Measurements from ENCODE around the gene SLC5A11. TPM values are rescaled to one million over a fixed set of nuclear protein-coding genes. Genes with fewer than 3 reads are reported as not detected.

SLC5A11 gene
- total and polyA plus RNA-seq, 2 of the 13 experiments (the other 11 are each of a cell fraction or from before 2014, with no cell fraction given), result 1.2 to 3.3 TPM

- in situ Hi-C loops (cut with HindIII; ENCODE audit: extremely low pct_ligation_motif_present, low pct_unique_long_range_greater_than_20kb) (no loop called here), intact Hi-C loops (cut with micrococcal nuclease; ENCODE audit: unreplicated experiment) (no loop called here)
- H3K9me3 ChIP-seq (ENCODE audit: low read length), result no peaks in the 10 kb centered on the region
- no peaks in the 10 kb centered on the region for H3K27me3 ChIP-seq (ENCODE audit: control insufficient read depth in 1 of 2, insufficient read depth in 2 of 2, low read length in 2 of 2)
- no peaks in the 10 kb centered on the region for H3K79me2 ChIP-seq (ENCODE audit: insufficient read depth, low read length)
- H3K36me3 ChIP-seq (replicated peaks in 1 of 2; ENCODE audit: control insufficient read depth in 1 of 2, insufficient read depth in 2 of 2, low read length in 2 of 2), result no peaks in the 10 kb centered on the region
- WGBS (ENCODE audit: low lambda C conversion rate), result 37% methylated on average over 17 of the region's 17 CpGs
- no peaks in the 10 kb centered on the region for H4K20me1 ChIP-seq (ENCODE audit: insufficient read depth, low read length)
- H3K9ac ChIP-seq (ENCODE audit: insufficient read depth, low read depth, low read length), result peak overlapping the region; percentile 41; the same call in 1 of the 2 replicates
- ChIA-PET POLR2A (no interaction called here), CTCF (ENCODE audit: low intra/inter-chr PET ratio, low total read pairs) (no interaction called here)
- no TSS peak for BruUV-seq (replicated peaks)
- H3K27ac ChIP-seq (ENCODE audit: extremely low read length, insufficient read depth, low read length), result peak overlapping the region; percentile 75
- DNase-seq (ENCODE audit: low spot score) (peak; percentile 90), ATAC-seq (peak; percentile 75), FAIRE-seq (peak; percentile 91)
- H3K4me3 ChIP-seq (replicated peaks in 1 of 3; ENCODE audit: insufficient read depth in 1 of 3, low read depth in 2 of 3, low read length in 3 of 3), result peak overlapping the region in 1 of 3 experiments; percentile 34; a peak in 2 of 6 replicates
- H3K4me2 ChIP-seq (ENCODE audit: low read depth, low read length), result peak overlapping the region; percentile 56
- H2AFZ ChIP-seq (ENCODE audit: low read length), result no peak overlapping the region
- peaks cover 61% of the 10 kb centered on the region for H3K4me1 ChIP-seq (ENCODE audit: insufficient read depth, low read length)
- TF ChIP-seq SRSF1 (optimal IDR thresholded peaks at IDR 0.05; ENCODE audit: low read depth, low read length) (no peak), ZNF687 (CRISPR knock-in tag; IDR thresholded peaks at IDR 0.05) (peak; percentile 59), LBX2 (CRISPR knock-in tag; IDR thresholded peaks at IDR 0.05; ENCODE audit: borderline replicate concordance) (no peak), HIC2 (CRISPR knock-in tag; IDR thresholded peaks at IDR 0.05; ENCODE audit: low read depth) (no peak; the same call in 1 of the 2 replicates), ZNF749 (CRISPR knock-in tag; IDR thresholded peaks at IDR 0.05; ENCODE audit: borderline replicate concordance) (no peak), ZNF850 (CRISPR knock-in tag; conservative IDR thresholded peaks at IDR 0.05) (no peak), RCOR2 (CRISPR knock-in tag; IDR thresholded peaks at IDR 0.05) (no peak), ZNF775 (CRISPR knock-in tag; IDR thresholded peaks at IDR 0.05; ENCODE audit: borderline replicate concordance) (no peak), ZNF354B (CRISPR knock-in tag; IDR thresholded peaks at IDR 0.05) (no peak), NR2C2 (CRISPR knock-in tag; IDR thresholded peaks at IDR 0.05; ENCODE audit: borderline replicate concordance) (no peak), MTF1 (CRISPR knock-in tag; IDR thresholded peaks at IDR 0.05) (no peak), U2AF1 (optimal IDR thresholded peaks at IDR 0.05; ENCODE audit: low read depth, low read length) (no peak), TAF1 (CRISPR knock-in tag; IDR thresholded peaks at IDR 0.05) (no peak), HNRNPH1 (optimal IDR thresholded peaks at IDR 0.05; ENCODE audit: low read depth, low read length) (no peak), HDAC6 (IDR thresholded peaks at IDR 0.05; ENCODE audit: low read depth, low read length) (no peak)
- TF ChIP-seq, protein P1, sequence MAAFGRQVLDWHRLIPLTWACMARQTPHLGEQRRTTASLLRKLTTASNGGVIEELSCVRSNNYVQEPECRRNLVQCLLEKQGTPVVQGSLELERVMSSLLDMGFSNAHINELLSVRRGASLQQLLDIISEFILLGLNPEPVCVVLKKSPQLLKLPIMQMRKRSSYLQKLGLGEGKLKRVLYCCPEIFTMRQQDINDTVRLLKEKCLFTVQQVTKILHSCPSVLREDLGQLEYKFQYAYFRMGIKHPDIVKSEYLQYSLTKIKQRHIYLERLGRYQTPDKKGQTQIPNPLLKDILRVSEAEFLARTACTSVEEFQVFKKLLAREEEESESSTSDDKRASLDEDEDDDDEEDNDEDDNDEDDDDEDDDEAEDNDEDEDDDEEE (CRISPR knock-in tag; IDR thresholded peaks at IDR 0.05), result 0 out of 2 replicates have a peak, but pooled peaks have one; percentile 74
Measured at GRCh38 chr16:24844101-24845030, 1.4 kb upstream of the SLC5A11 start.

Data from HepG2 (cell line).